HG03378 (cell line): ENCODE measurements around the gene KRT81.
A peak's percentile ranks its signal among the peaks of the same experiment; 100 is the strongest.
"Not testable (repeated sequence)": the region's sequence is repeated elsewhere in the genome, so short reads cannot be mapped to it uniquely, and the experiment has no call there.

Source experiments
- ATAC-seq: cut with Tn5 transposase; IDR thresholded peaks from one replicate; pipeline ENCODE4 v1.9.1; 2021; ENCODE audit warnings: mild to moderate bottlenecking, moderate library complexity; ENCODE audit not compliant: unreplicated experiment

Gene KRT81

DNA sequence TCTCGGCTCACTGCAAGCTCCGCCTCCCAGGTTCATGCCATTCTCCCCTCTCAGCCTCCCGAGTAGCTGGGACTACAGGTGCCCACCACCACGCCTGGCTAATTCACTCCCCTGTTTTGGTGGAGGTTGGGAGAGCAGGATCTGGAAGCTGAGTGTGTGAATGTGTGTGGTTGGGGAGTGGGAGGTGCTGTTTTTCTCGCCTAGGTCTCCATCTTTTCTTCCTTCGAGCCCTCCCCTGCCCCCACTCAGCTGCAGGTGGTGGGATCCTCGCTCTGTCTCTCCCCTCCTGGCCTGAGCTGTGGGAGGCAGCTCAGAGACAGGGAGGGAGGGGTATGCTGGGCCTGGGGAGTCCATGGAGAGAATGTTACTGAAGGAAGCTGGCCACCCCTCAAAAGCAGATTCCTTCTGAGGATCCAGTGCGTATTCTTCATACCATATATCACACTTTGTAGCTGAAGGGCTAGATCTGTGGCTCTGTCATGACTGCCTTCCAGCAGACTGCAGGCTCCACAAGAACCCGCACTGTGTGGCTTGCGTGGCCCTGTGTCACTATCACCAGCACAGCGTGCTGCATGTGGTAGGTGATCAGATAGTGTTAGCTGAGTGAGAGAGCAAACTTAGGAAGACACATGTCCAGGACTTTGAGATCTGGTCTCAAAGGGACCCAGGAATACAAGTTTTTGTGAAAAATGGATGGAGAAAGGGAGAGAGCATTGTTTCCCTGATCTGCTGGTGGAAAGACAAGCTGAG lies 27.1 kb upstream of the KRT81 start:
- no peak for ATAC-seq

DNA sequence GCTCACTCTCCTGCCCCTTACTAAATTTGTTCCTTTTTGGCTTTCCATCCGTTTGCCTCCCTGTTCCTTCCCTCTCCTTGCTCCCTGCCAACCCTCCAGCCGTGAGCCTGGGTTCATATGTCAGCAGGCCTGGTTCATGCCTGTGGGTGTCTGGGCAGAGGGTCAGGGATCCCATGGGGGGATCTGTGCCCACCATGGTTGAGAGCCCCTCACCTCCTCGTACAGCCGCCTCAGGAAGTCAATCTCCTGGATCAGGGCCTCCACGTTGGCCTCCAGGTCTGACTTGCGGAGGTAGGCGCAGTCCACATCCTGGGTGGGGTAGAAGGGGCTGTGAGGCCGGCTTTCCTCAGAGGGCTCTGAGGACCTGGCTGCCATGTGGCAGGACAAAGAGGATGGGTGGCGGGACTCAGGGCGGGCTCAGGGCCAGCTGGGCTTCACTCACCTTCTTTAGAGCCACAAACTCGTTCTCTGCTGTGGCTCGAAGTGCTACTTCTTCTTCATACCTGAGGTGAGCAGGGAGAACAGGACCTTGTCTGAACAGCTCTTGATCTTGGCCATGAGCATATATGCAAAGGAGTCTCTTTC lies 26.2 kb upstream of the KRT81 start:
- ATAC-seq = no peak

DNA sequence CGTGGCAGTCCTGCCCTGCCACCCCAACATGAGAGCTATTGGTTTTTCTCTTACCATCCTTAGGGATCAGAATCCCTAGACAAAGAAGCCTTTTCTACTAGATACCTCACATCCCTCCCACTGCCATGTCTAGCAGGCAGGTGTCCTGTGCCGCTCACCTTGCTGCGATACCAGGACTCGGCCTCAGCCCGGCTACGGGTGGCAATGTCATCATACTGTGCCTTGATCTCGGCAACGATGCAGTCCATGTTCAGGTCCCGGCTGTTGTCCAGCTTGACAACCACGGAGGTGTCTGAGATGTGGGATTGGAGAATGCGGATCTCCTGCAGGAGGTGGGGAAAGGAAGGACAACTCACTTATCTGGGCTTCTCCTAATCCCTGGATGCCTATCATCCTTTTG lies 25.4 kb upstream of the KRT81 start:
- no peak for ATAC-seq

DNA sequence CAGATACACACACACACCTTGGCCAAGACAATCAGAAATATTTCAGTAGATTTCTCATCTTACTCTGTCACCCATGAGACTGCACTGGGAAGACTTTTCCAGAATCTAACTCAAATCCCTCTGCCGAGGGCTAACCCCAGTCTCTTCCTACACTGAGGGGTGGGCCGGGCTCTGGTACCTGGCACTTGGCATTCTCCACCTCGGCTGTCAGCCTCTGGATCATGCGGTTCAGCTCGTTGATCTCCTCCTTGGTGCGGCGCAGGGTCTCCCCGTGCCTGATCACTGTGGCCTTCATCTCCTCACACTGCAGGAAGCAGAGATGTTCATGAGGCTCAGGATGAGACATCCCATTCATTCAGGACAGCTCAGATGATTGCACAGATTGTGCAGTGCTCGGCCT lies 25.0 kb upstream of the KRT81 start:
- ATAC-seq = no peak

DNA sequence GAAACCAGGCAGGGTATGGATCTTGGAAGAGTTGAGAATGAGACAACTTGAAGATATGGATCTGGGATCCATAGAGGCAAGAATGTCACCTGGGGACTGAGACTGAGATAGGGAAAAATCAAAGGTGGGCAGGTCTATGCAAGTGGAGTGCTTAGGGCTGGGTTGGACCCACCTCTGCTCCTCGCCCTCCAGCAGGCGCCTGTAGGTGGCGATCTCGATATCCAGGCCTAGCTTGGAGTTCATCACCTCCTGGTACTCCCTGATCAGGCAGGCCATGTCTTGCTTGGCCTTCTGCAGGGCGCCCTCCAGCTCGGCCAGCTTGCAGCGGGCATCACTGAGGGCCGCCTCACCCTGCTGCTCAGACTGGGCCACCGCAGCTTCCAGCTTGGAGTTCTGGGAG lies 24.4 kb upstream of the KRT81 start:
- ATAC-seq = not testable (repeated sequence)

DNA sequence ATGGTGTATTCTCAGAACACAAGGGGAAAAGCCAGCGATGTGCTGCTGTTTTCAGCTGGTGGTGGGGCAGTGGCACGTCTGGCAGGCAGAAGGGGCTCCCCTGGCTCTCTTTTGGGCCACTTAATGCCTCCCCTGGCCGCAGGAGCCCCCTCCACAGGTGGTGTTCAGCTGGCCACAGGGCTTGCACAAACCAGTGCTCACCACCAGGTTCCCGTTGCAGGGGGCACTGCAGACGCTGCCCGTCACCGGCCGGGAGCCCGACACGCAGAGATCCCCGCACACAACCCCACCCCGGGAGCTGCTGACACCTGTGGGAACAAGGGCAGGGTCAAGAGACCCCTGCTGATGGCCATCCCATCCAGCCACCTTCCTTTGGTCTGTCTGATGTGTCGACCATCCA lies 23.2 kb upstream of the KRT81 start:
- no peak for ATAC-seq

DNA sequence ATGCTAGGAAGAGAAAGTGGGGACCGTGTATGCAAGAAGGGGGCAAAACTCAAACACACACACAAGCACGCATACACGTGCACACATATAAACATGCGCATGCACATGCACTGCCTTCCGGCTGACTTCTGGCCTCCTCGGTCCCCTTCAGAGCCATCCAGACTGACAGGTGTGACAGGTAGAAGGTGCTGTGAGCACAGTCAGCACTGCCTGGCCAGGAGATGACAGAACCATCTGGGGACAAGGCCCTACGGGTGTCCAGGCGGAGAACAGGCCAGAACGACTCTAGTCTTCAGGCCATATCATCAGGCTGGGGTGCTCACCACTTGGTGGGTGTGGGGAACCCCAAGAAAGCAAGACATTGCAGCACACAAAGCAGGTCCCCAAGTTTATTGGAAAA lies 22.6 kb upstream of the KRT81 start:
- no peak for ATAC-seq

- no peak for ATAC-seq
Measured at GRCh38 chr12:52313461-52313860, 22.1 kb upstream of the KRT81 start.

GRCh38 chr12:52312086-52312485 lies 20.8 kb upstream of the KRT81 start:
- no peak for ATAC-seq

DNA sequence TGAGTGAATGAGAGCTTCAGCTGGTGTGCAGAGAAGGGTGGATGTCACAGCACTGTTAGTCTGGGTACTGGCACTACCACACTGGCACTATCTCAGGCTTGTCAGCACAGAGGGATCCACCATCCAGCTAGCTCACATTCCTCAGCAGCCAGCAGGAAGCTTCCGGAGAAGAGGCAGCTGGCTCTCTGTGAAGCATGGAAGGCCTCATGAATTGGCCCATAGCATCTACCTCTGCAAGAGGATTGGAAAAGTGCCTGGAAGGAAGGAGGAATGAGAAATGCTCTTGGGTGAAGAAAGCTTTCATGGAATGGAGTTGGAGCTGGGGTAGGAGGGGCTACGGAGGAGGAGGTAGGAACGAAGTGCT lies 19.9 kb upstream of the KRT81 start:
- ATAC-seq = no peak

DNA sequence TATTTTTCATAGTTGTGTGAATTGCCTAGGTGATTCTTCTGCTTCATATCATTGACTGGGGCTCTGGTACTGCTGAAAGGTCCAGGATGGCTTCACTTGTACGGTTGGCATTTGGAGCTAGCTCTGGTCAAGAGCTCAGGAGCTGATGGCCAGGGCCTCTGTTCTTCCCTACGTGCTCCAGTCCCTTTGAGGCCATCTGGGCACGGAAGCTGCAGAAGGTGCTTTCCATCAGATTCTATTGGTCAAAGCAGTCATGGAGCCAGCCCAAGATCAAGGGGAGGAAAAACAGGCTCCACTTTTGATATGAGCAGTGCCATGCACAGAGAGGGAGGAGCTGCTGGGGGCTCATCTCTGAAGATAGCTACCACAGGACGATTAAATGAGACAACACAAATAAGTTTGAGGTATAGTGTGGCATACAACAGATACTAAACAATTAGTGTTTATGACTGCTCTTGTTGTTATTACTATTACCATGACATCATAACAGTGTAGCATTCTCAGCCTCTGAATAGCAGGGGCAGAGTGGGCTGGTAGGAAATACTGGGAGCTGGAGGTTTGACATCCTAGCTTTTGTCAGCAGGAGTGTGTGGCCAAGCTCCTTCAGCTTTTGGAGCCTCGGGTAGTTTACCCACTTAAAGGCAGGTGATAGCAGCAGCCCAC lies 19.4 kb upstream of the KRT81 start:
- ATAC-seq = no peak

DNA sequence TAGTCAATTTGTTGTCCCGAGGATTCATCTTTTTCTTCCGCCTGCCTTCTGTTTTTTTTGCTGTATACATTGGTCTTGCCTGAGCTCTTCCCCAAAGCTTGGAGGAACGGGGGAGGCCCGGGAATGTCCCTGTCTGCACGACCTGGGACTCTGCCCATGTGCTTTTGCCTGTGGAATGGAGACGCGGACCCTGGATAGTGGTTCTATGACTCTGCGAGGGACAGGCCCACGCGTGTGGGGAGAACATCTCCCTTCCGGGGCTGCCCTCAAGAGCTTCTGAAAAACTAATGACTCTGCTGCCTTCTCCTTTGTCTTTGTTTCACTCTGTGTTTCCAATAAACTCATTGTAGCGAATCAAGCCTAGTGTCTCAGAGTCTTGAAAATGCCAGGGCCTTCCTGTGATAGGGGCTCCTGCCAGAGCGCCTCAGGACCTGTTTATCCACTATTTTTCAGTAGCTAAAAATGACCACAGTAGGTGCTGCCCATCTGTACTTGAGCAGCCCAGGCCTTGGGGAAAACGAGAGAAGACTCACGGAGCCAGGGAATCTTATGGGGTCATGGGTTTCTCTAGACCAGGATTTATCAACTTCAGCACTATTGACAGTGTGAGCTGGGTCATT lies 17.6 kb upstream of the KRT81 start:
- no peak for ATAC-seq

GRCh38 chr12:52307836-52308805 lies 16.8 kb upstream of the KRT81 start:
- ATAC-seq = no peak

- no peak for ATAC-seq
Measured at GRCh38 chr12:52306731-52307130, 15.4 kb upstream of the KRT81 start.

- no peak for ATAC-seq
Measured at GRCh38 chr12:52305921-52306705, 14.8 kb upstream of the KRT81 start.

DNA sequence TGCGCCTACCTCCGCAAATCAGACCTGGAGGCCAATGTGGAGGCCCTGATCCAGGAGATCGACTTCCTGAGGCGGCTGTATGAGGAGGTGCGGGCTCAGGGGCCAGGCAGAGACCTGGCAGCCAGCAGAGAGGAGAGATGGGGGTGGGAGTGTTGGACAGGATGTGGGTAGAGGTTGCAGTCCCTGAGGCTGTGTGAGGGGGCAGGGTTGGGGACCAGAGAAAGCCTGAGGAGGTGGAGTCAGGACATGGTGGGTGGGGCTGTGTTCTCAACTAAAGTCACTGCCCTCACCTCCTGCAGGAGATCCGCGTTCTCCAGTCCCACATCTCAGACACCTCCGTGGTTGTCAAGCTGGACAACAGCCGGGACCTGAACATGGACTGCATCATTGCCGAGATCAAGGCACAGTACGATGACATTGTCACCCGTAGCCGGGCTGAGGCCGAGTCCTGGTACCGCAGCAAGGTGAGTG lies 13.6 kb upstream of the KRT81 start:
- peak; percentile 70 for ATAC-seq

DNA sequence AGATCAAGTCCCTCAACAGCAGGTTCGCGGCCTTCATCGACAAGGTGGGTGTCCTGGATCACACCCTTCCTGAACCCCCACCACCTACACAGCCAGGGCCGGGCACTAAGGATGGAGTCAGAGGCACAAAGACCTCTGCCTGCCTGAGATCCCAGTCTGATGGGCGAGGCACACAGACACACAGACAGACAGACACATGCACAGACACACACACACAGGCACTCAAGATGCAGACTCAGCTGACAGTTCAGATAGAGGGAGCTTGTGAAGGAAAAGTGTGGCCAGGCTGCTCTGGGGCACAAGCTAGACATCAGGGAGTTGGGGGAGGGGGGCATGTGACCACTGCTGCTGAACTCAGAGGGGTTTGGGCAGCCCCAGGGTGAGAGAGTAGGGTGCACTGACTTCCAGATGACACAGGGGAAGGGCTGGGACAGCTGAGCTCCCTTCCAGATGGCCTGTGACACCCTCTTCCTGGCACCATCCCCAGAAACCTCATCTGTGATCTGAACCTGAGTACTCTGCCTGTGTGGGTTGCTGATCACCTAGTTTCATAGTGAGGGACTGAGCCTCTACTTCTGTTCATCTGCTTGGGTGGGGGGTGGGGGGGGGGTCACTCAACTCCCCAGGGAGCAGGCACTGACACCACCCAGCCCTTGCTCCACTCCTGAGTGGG lies 11.0 kb upstream of the KRT81 start:
- ATAC-seq = not testable (repeated sequence)

DNA sequence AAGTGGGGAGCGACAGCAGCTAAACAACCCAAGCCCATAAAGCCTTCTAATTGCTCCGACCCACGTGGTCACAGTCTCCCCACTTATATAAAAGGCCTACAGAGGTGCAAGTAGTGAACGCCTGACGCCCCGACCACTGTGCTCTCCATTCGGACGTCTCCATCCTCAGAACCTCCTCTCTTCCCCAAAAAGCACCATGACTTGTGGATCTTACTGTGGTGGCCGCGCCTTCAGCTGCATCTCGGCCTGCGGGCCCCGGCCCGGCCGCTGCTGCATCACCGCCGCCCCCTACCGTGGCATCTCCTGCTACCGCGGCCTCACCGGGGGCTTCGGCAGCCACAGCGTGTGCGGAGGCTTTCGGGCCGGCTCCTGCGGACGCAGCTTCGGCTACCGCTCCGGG lies 10.4 kb upstream of the KRT81 start:
- ATAC-seq = not testable (repeated sequence)
